Fibroblast of lung (primary cell): ENCODE data around the gene HERC6.
"Not testable (repeated sequence)": the region's sequence is repeated elsewhere in the genome, so short reads cannot be mapped to it uniquely, and the experiment has no call there.

Source experiments
- CTCF ChIP-seq, 2 donors: IDR thresholded peaks in 1 of 2; conservative IDR thresholded peaks in 1 of 2; 1 replicate in 1 of 2; 2 replicates in 1 of 2; pipeline ENCODE4 v1.5.1; 2011 to 2012; ENCODE audit warnings: low read length in 2 of 2, control low read depth in 1 of 2, inconsistent platforms in 1 of 2, low read depth in 1 of 2, mild to moderate bottlenecking in 1 of 2
- EZH2 ChIP-seq: IDR thresholded peaks from 2 replicates; pipeline ENCODE4 v1.5.1; 2012; ENCODE audit warnings: low read length, control low read depth, mild to moderate bottlenecking; ENCODE audit errors: missing control alignments

DNA sequence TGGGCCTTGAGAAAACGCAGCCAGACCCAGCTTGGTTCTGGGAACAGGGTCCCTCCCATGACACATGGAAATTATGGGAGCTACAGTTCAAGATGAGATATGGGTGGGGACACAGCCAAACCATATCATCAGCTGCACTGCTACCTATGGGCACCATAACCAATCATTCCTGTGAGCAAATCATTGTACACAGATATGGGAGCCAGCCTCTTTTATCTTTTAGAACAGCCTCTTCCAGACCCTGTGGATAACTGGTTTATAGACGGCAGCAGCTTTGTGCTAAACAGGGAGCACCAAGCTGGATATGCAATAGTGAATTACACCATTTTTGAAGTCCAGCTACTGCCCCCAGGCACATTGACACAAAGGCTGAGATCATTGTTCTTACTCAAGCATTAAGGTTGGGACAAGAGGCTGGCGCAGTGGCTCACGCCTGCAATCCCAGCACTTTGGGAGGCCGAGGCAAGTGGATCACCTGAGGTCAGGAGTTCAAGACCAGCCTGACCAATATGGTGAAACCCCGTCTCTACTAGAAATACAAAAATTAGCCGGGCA lies 69.6 kb downstream of the HERC6 start:
- TF ChIP-seq CTCF (conservative IDR thresholded peaks at IDR 0.05 in 1 of 2, IDR thresholded peaks at IDR 0.05 in 1 of 2; ENCODE audit: low read depth in 1 of 2, low read length in 2 of 2); EZH2: not testable (repeated sequence)
